GM12874 (cell line): ENCODE results near the gene CFAP74.

Experiments
- TF ChIP-seq, protein P1 (sequence below): IDR thresholded peaks from 2 replicates; pipeline ENCODE4 v1.5.1; 2011; ENCODE audit warnings: low read depth, mild to moderate bottlenecking, control low read depth, low read length, moderate library complexity; ENCODE audit not compliant: insufficient read depth

Gene CFAP74

DNA sequence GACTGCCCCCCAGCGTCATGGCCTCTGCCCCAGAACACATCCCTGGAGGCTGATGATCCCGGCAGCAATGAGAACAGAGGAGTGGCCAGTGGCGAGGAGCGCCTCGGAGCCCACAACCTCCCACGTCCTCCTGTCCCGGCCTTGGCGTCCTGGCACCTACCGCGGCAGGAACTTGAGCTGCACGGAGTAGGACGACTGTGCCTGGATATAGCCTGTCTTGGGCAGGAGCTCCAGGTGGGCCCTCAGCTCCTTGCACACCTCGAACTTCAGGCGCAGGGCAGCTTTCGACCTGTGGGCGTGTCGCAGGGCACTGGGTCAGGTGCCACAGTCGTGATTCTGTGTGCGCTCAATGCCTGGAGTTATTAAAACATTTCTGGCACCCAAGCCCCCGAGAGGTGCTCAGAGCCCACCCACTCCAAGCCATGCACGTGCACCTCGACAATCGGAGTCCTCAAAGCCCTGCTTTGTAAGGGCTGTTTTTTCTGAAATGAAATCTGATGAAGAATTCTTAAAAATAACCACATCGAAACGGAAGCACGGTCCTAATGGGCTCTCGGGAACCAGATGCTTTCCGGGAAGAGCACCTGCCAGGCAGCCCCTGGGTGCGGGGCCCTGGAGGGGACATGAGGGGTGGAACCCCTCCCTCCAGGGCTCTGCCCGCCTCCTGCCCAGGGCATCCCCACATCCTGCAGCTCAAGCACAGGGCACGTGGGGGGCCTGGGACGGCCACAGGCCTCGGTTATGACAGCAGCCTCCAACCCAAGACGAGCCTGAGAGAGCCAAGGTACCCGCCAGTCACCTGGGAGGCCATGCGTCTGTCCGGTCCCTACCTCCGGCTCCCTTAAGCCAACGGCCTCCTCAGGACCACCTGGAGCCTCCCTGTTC is 61.5 kb downstream of the CFAP74 start:
- TF ChIP-seq, protein P1, sequence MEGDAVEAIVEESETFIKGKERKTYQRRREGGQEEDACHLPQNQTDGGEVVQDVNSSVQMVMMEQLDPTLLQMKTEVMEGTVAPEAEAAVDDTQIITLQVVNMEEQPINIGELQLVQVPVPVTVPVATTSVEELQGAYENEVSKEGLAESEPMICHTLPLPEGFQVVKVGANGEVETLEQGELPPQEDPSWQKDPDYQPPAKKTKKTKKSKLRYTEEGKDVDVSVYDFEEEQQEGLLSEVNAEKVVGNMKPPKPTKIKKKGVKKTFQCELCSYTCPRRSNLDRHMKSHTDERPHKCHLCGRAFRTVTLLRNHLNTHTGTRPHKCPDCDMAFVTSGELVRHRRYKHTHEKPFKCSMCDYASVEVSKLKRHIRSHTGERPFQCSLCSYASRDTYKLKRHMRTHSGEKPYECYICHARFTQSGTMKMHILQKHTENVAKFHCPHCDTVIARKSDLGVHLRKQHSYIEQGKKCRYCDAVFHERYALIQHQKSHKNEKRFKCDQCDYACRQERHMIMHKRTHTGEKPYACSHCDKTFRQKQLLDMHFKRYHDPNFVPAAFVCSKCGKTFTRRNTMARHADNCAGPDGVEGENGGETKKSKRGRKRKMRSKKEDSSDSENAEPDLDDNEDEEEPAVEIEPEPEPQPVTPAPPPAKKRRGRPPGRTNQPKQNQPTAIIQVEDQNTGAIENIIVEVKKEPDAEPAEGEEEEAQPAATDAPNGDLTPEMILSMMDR: no peak

DNA sequence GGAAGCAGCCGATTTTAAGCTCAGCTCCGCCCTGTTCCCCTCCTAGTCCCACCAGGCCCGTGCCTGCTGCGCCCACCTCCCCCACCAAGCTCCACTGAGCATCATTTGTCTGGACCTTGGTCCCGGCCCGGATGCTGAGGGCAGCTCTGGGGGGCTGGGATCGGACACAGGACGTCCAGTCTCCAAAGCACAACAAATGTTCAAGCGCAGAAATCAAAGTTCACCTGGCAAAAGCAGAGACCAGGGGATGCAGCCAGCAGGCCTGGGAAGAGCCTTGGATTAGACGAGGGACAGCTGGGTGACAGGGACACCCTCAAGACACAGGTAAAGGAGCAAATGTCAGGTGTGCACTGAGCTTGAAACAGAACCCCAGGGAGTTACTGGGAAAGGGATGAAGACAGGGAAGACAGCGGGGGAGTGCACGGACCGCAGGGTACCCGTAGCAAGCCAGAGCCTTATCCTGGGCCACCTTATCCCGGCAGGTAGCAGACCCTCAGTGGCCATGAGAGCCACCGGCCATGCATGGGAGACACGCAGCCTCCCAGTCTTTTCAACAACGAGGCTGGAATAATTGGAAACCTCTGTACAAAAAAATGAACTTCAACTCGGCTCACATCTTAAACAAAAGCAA is 62.3 kb downstream of the CFAP74 start:
- TF ChIP-seq, protein P1: no peak

- TF ChIP-seq, protein P1: no peak
Observed at GRCh38 chr1:1940123-1940425, 63.5 kb downstream of the CFAP74 start.

- TF ChIP-seq, protein P1: no peak
Observed at GRCh38 chr1:1939296-1940122, 64.1 kb downstream of the CFAP74 start.

DNA sequence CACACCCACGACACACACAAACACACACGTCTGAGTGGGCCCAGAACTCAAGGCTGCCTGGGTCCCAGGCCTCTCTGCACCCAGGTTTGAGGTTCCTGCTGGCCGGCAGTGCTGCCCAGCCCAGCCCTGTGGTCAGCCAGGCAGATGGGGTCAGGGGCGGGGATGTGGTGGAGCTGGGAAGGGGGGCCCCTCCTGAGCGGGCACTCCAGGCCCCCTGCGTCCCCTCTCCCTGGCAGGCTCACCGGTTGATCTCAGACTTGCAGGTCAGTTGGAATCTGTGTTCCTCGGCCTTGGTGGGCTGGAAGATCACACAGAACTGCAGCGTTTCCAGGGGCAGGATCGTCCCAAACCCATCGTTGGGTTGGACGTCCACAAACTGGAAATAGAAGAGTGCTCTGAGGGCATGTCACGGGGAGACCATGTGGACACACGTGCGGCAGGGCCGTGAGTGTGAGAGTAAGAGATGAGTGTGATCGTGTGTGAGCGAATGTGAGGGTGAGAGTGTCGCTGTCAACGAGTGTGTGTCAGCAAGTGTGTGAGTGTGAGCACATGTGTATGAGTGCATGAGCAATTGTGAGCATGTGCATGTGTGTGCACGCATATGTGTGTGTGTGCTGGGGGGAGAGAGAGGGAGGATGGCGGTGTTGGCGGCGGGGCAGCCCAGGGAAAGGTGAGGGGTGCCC is 64.8 kb downstream of the CFAP74 start:
- TF ChIP-seq, protein P1: no peak

- TF ChIP-seq, protein P1: no peak
Observed at GRCh38 chr1:1938276-1938573, 65.4 kb downstream of the CFAP74 start.
